GM23248 (cell line): ENCODE results near the gene CLVS2. TPM values are rescaled to one million over a fixed set of nuclear protein-coding genes. Genes with fewer than 3 reads are reported as not detected.

Experiments
- DNase-seq: peaks from one replicate; pipeline ENCODE4 v3.0.0-alpha.2; 2015
- H2AFZ ChIP-seq: fragments of 200-600 bp; sonication (generic); 2 replicates; pipeline ENCODE4 v1.6.1; 2016; ENCODE audit warnings: antibody characterized with exemption
- H3F3A ChIP-seq: fragments of 200-600 bp; sonication (generic); 2 replicates; pipeline ENCODE4 v1.6.1; 2016; ENCODE audit warnings: mild to moderate bottlenecking, antibody characterized with exemption, mixed run types; ENCODE audit not compliant: insufficient read depth
- H3K27ac ChIP-seq: fragments of 200-600 bp; sonication (generic); 2 replicates; pipeline ENCODE4 v1.5.1; 2016; ENCODE audit warnings: mild to moderate bottlenecking
- H3K27me3 ChIP-seq: fragments of 200-600 bp; sonication (generic); replicated peaks from 2 replicates; pipeline ENCODE4 v1.6.1; 2016; ENCODE audit warnings: mild to moderate bottlenecking; ENCODE audit not compliant: insufficient read depth
- H3K36me3 ChIP-seq: fragments of 200-600 bp; sonication (generic); 2 replicates; pipeline ENCODE4 v1.6.1; 2016; ENCODE audit warnings: low read depth, mild to moderate bottlenecking
- H3K4me1 ChIP-seq: fragments of 200-600 bp; sonication (generic); 2 replicates; pipeline ENCODE4 v1.6.1; 2016; ENCODE audit warnings: mild to moderate bottlenecking; ENCODE audit not compliant: insufficient read depth
- H3K4me2 ChIP-seq: fragments of 200-600 bp; sonication (generic); one replicate; pipeline ENCODE4 v1.6.1; 2016; ENCODE audit warnings: mild to moderate bottlenecking; ENCODE audit not compliant: unreplicated experiment
- H3K4me3 ChIP-seq: fragments of 200-600 bp; sonication (generic); 2 replicates; pipeline ENCODE4 v1.5.1; 2016; ENCODE audit warnings: mild to moderate bottlenecking
- H3K79me2 ChIP-seq: fragments of 200-600 bp; sonication (generic); 2 replicates; pipeline ENCODE4 v1.6.1; 2016; ENCODE audit warnings: mild to moderate bottlenecking; ENCODE audit not compliant: insufficient read depth
- H3K9ac ChIP-seq: fragments of 200-600 bp; sonication (generic); 2 replicates; pipeline ENCODE4 v1.6.1; 2016; ENCODE audit warnings: mild to moderate bottlenecking
- H3K9me2 ChIP-seq: fragments of 200-600 bp; sonication (generic); 2 replicates; pipeline ENCODE4 v1.6.1; 2016; ENCODE audit warnings: mixed run types, mild to moderate bottlenecking, moderate library complexity; ENCODE audit not compliant: insufficient read depth
- H3K9me3 ChIP-seq: fragments of 200-600 bp; sonication (generic); one replicate; pipeline ENCODE4 v1.6.1; 2017; ENCODE audit warnings: low read depth
- H4K20me1 ChIP-seq: fragments of 200-600 bp; sonication (generic); 2 replicates; pipeline ENCODE4 v1.6.0; 2016; ENCODE audit not compliant: insufficient read depth
- EZH2 ChIP-seq: fragments of 200-600 bp; sonication (generic); IDR thresholded peaks from 2 replicates; pipeline ENCODE4 v1.6.1; 2018; ENCODE audit warnings: antibody characterized with exemption, mild to moderate bottlenecking; ENCODE audit not compliant: insufficient read depth, poor library complexity, severe bottlenecking
- EZH2phosphoT487 ChIP-seq: fragments of 200-600 bp; sonication (generic); IDR thresholded peaks from 2 replicates; pipeline ENCODE4 v1.6.1; 2018; ENCODE audit warnings: antibody characterized with exemption, moderate library complexity, mild to moderate bottlenecking, low read depth; ENCODE audit not compliant: insufficient read depth
- WGBS, 2 experiments: methylation state at CpG; one replicate each; pipeline ENCODE4 v1.1.6; 2015 to 2017; ENCODE audit warnings: low lambda C conversion rate in 2 of 2, low coverage in 1 of 2; ENCODE audit errors: missing lambda C conversion rate in 2 of 2; 5-methylcytosine and 5-hydroxymethylcytosine counted together
- in situ Hi-C: fragments of 300-500 bp; cut with MboI; formaldehyde crosslinking; loops from 2 replicates; pipeline ENCODE4 v1.15.0; 2020
- polyA plus RNA-seq: library from polyadenylated mRNA; unstranded; fragments of >200 nt; fragmentation: Nextera tagmentation; extraction: Ambion mirVana; gene quantifications from 2 replicates; pipeline ENCODE4 v1.2.1, GENCODE V29; 2016
- total RNA-seq: library from RNA; depleted of rRNA; stranded (reverse); fragments of >200 nt; shearing (Covaris generic); gene quantifications from 2 replicates; pipeline ENCODE4 v1.2.3, GENCODE V29; 2014

Gene CLVS2
- total and polyA plus RNA-seq, 2 experiments from 2014 or later = not detected

GRCh38 chr6:123053602-123054225, 57.7 kb downstream of the CLVS2 start:
- in situ Hi-C loops = no loop called here
- no peaks in the 10 kb centered on the region for H3F3A ChIP-seq

GRCh38 chr6:123055256-123055655, 59.2 kb downstream of the CLVS2 start:
- Histone ChIP-seq H3K4me2 (no peak overlapping the region), H3K4me3 (no peak overlapping the region), H3K9ac (no peak overlapping the region), H3K9me3 (no peaks in the 10 kb centered on the region), H3K27ac (no peak overlapping the region), H3K9me2 (no peaks in the 10 kb centered on the region), H3K27me3 (no peaks in the 10 kb centered on the region), H3F3A (no peaks in the 10 kb centered on the region), H3K4me1 (no peaks in the 10 kb centered on the region), H3K36me3 (no peaks in the 10 kb centered on the region), H4K20me1 (no peaks in the 10 kb centered on the region), H2AFZ (no peak overlapping the region), H3K79me2 (no peaks in the 10 kb centered on the region)
- no peak for DNase-seq
- 10 to 19% methylated on average over 1 of the region's 1 CpG for WGBS, 2 experiments
- in situ Hi-C loops = no loop called here
- no peak for TF ChIP-seq EZH2
- no peak for TF ChIP-seq EZH2phosphoT487

More at GRCh38 chr6:123053602-123054225, 57.7 kb downstream of the CLVS2 start:
- Histone ChIP-seq H3K4me1 (no peaks in the 10 kb centered on the region), H3K79me2 (no peaks in the 10 kb centered on the region), H4K20me1 (no peaks in the 10 kb centered on the region), H3K9me3 (no peaks in the 10 kb centered on the region), H3K4me3 (no peak overlapping the region), H3K36me3 (no peaks in the 10 kb centered on the region), H2AFZ (no peak overlapping the region), H3K27me3 (no peaks in the 10 kb centered on the region), H3K9me2 (no peaks in the 10 kb centered on the region), H3K9ac (no peak overlapping the region), H3K4me2 (no peak overlapping the region), H3K27ac (no peak overlapping the region)
- WGBS, 2 experiments = 38 to 44% methylated on average over 8 of the region's 8 CpGs
- DNase-seq = no peak
- no peak for TF ChIP-seq EZH2
- TF ChIP-seq EZH2phosphoT487 = no peak

GRCh38 chr6:123062670-123063069, 66.6 kb downstream of the CLVS2 start:
- in situ Hi-C loops = no loop called here
- no peak for DNase-seq
- H3K79me2 ChIP-seq = no peaks in the 10 kb centered on the region
- no peaks in the 10 kb centered on the region for H3K9me3 ChIP-seq
- H3K27ac ChIP-seq = no peak overlapping the region
- TF ChIP-seq EZH2 (no peak), EZH2phosphoT487 (no peak)
- no peaks in the 10 kb centered on the region for H4K20me1 ChIP-seq
- no peaks in the 10 kb centered on the region for H3F3A ChIP-seq
- H3K4me3 ChIP-seq = no peak overlapping the region
- H3K27me3 ChIP-seq = no peaks in the 10 kb centered on the region
- no peak overlapping the region for H3K9ac ChIP-seq
- H3K9me2 ChIP-seq = no peaks in the 10 kb centered on the region
- no peak overlapping the region for H2AFZ ChIP-seq
- WGBS, 2 experiments = 11 to 17% methylated on average over 1 of the region's 1 CpG
- H3K4me1 ChIP-seq = no peaks in the 10 kb centered on the region
- H3K36me3 ChIP-seq = no peaks in the 10 kb centered on the region
- H3K4me2 ChIP-seq = no peak overlapping the region

- no peaks in the 10 kb centered on the region for H3K27me3 ChIP-seq
- 1 to 3% methylated on average over 2 of the region's 2 CpGs for WGBS, 2 experiments
- no peaks in the 10 kb centered on the region for H3K9me2 ChIP-seq
- TF ChIP-seq EZH2phosphoT487 (no peak), EZH2 (no peak)
- no peak overlapping the region for H3K27ac ChIP-seq
- in situ Hi-C loops = no loop called here
- H3F3A ChIP-seq = no peaks in the 10 kb centered on the region
- H3K4me2 ChIP-seq = no peak overlapping the region
- H3K9ac ChIP-seq = no peak overlapping the region
- H2AFZ ChIP-seq = no peak overlapping the region
- no peaks in the 10 kb centered on the region for H3K4me1 ChIP-seq
- no peaks in the 10 kb centered on the region for H3K9me3 ChIP-seq
- DNase-seq = no peak
- H3K79me2 ChIP-seq = no peaks in the 10 kb centered on the region
- no peaks in the 10 kb centered on the region for H3K36me3 ChIP-seq
- H4K20me1 ChIP-seq = no peaks in the 10 kb centered on the region
- H3K4me3 ChIP-seq = no peak overlapping the region
These were observed 68.0 kb downstream of the CLVS2 start for GRCh38 chr6:123064038-123064437.

GRCh38 chr6:123074616-123075015, 78.6 kb downstream of the CLVS2 start:
- Histone ChIP-seq H3F3A (no peaks in the 10 kb centered on the region), H3K9me2 (no peaks in the 10 kb centered on the region), H3K9ac (no peak overlapping the region), H2AFZ (no peak overlapping the region), H3K79me2 (no peaks in the 10 kb centered on the region), H3K36me3 (no peaks in the 10 kb centered on the region), H3K4me2 (no peak overlapping the region), H3K4me1 (no peaks in the 10 kb centered on the region), H3K9me3 (no peaks in the 10 kb centered on the region), H4K20me1 (no peaks in the 10 kb centered on the region), H3K27me3 (no peaks in the 10 kb centered on the region), H3K27ac (no peak overlapping the region), H3K4me3 (no peak overlapping the region)
- DNase-seq = no peak
- WGBS, 2 experiments = 13 to 18% methylated on average over 2 of the region's 2 CpGs
- TF ChIP-seq EZH2phosphoT487 = no peak
- in situ Hi-C loops = no loop called here
